ENCODE data around the gene SMYD3.
"Not testable (repeated sequence)": the region's sequence is repeated elsewhere in the genome, so short reads cannot be mapped to it uniquely, and the experiment has no call there.

DNA sequence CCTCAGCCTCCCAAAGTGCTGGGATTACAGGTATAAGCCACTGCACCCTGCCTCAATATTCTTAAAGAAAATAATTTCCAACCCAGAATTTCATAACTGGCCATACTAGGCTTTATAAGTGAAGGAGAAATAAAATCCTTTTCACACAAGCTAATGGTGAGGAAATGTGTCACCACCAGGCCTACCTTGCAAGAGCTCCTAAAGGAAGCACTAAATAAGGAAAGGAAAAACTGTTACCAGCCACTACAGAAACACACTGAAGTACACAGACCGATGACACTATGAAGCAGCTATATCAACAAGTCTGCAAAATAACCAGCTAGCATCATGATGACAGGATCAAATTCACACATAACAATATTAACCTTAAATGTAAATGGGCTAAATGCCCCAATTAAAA is 565.3 kb downstream of the SMYD3 start:
- not testable (repeated sequence) for TF ChIP-seq EZH2 (IDR thresholded peaks at IDR 0.05; ENCODE audit: borderline replicate concordance, low read depth, low read length, severe bottlenecking)
- TF ChIP-seq, protein P1, sequence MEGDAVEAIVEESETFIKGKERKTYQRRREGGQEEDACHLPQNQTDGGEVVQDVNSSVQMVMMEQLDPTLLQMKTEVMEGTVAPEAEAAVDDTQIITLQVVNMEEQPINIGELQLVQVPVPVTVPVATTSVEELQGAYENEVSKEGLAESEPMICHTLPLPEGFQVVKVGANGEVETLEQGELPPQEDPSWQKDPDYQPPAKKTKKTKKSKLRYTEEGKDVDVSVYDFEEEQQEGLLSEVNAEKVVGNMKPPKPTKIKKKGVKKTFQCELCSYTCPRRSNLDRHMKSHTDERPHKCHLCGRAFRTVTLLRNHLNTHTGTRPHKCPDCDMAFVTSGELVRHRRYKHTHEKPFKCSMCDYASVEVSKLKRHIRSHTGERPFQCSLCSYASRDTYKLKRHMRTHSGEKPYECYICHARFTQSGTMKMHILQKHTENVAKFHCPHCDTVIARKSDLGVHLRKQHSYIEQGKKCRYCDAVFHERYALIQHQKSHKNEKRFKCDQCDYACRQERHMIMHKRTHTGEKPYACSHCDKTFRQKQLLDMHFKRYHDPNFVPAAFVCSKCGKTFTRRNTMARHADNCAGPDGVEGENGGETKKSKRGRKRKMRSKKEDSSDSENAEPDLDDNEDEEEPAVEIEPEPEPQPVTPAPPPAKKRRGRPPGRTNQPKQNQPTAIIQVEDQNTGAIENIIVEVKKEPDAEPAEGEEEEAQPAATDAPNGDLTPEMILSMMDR (IDR thresholded peaks at IDR 0.05; ENCODE audit: borderline replicate concordance, extremely low read depth, low read length, poor library complexity, severe bottlenecking), result not testable (repeated sequence)

Measured in DND-41 (cell line).